A673 (cell line): ENCODE data around the gene HDAC4. TPM values are rescaled to one million over a fixed set of nuclear protein-coding genes. Genes with fewer than 3 reads are reported as not detected.

Source experiments
- BruUV-seq: library from RNA; stranded (reverse); fragments of 400-500 nt; replicated peaks from 2 replicates; lab custom pipeline; 2021; lab: Mats Ljungman, UMichigan
- CTCF ChIA-PET: fragments of 300-600 bp; sonication (Branson Sonifier 250); formaldehyde crosslinking; loops from one replicate; lab custom pipeline; 2022; ENCODE audit warnings: antibody characterized with exemption; lab: Charles Lee
- POLR2A ChIA-PET: fragments of 300-600 bp; sonication (Branson Sonifier 250); formaldehyde crosslinking; loops from one replicate; lab custom pipeline; 2022; ENCODE audit warnings: antibody characterized with exemption; ENCODE audit not compliant: low non-redundant PET; lab: Charles Lee
- DNase-seq: peaks from one replicate; pipeline ENCODE4 v3.0.0-alpha.2; 2015; ENCODE audit warnings: low spot score
- H3K27ac ChIP-seq: fragments of 200-600 bp; sonication (generic); 2 replicates; pipeline ENCODE4 v1.5.1; 2016; ENCODE audit warnings: mixed run types, low read depth, mild to moderate bottlenecking, mixed read lengths, antibody characterized with exemption, low read length; ENCODE audit not compliant: poor library complexity, severe bottlenecking
- H3K27me3 ChIP-seq: fragments of 200-600 bp; sonication (generic); replicated peaks from 2 replicates; pipeline ENCODE4 v1.6.1; 2017; ENCODE audit warnings: mixed run types, low read depth, mild to moderate bottlenecking, mixed read lengths, antibody characterized with exemption, low read length; ENCODE audit not compliant: insufficient read depth, poor library complexity
- H3K36me3 ChIP-seq: fragments of 200-600 bp; sonication (generic); 2 replicates; pipeline ENCODE4 v1.6.1; 2016; ENCODE audit warnings: mixed run types, mild to moderate bottlenecking, mixed read lengths, antibody characterized with exemption, low read length; ENCODE audit not compliant: insufficient read depth, poor library complexity, severe bottlenecking
- H3K4me1 ChIP-seq: fragments of 200-600 bp; sonication (generic); 2 replicates; pipeline ENCODE4 v1.6.1; 2017; ENCODE audit warnings: mixed run types, mild to moderate bottlenecking, mixed read lengths, antibody characterized with exemption, low read length; ENCODE audit not compliant: insufficient read depth, poor library complexity, severe bottlenecking
- H3K4me3 ChIP-seq: fragments of 200-600 bp; sonication (generic); 2 replicates; pipeline ENCODE4 v1.5.1; 2016; ENCODE audit warnings: low read depth, mixed run types, mild to moderate bottlenecking, mixed read lengths, low read length; ENCODE audit not compliant: poor library complexity, severe bottlenecking
- H3K9me3 ChIP-seq: fragments of 200-600 bp; sonication (generic); 2 replicates; pipeline ENCODE4 v1.6.1; 2016; ENCODE audit warnings: mixed run types, low read depth, mild to moderate bottlenecking, mixed read lengths, antibody characterized with exemption, low read length; ENCODE audit not compliant: poor library complexity, severe bottlenecking
- CTCF ChIP-seq: fragments of 300-800, 200-600 bp; sonication (generic); conservative IDR thresholded peaks from 2 replicates; pipeline ENCODE4 v1.5.1; 2017; ENCODE audit warnings: low read depth, mild to moderate bottlenecking, antibody characterized with exemption, low read length, moderate library complexity, mixed read lengths
- EZH2 ChIP-seq: fragments of 200-600 bp; sonication (generic); IDR thresholded peaks from 2 replicates; pipeline ENCODE4 v1.6.1; 2017; ENCODE audit warnings: borderline replicate concordance, low read depth, mild to moderate bottlenecking, mixed read lengths, antibody characterized with exemption, low read length; ENCODE audit not compliant: poor library complexity, severe bottlenecking
- intact Hi-C: fragments of 100-400 bp; cut with micrococcal nuclease; formaldehyde crosslinking; loops from one replicate; pipeline ENCODE4 v1.10.0; 2022; ENCODE audit not compliant: unreplicated experiment
- total RNA-seq: library from RNA; stranded (reverse); gene quantifications from 2 replicates; pipeline ENCODE4 v1.2.3, GENCODE V29; 2021

Gene HDAC4
- total RNA-seq, 1 experiment from 2014 or later = 40.0 TPM

- Histone ChIP-seq H3K4me1 (no peaks in the 10 kb centered on the region), H3K4me3 (no peak overlapping the region), H3K36me3 (peaks cover 4% of the 10 kb centered on the region), H3K27me3 (no peaks in the 10 kb centered on the region), H3K27ac (no peak overlapping the region), H3K9me3 (no peaks in the 10 kb centered on the region)
- POLR2A ChIA-PET = no interaction called here
- intact Hi-C loops = no loop called here
- TF ChIP-seq CTCF (no peak), EZH2 (no peak)
- CTCF ChIA-PET = no interaction called here
- no TSS peak for BruUV-seq
- DNase-seq = no peak
Observed at GRCh38 chr2:239346676-239347075, 54.1 kb downstream of the HDAC4 start.

DNA sequence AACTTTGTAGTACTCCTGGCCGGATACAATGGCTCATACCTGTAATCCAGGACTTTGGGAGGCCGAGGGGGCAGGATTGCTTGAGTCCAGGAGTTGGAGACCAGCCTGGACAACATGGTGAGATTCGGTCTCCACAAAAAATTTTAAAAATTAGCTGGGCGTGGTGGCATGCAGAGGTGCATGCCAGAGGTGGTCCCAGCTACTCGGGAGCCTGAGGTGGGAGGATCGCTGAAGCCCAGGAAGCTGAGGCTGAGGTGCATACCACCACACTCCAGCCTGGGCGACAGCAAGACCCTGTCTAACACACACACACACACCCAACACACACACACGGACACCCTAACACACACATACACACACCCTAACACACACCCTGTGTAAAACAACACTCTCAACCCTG is 55.6 kb downstream of the HDAC4 start:
- H3K4me3 ChIP-seq = no peak overlapping the region
- CTCF ChIA-PET = no interaction called here
- TF ChIP-seq EZH2 = no peak
- no peak for TF ChIP-seq CTCF
- no peaks in the 10 kb centered on the region for H3K27me3 ChIP-seq
- POLR2A ChIA-PET = interaction anchor here (0.6 kb wide), 1 partner anchor 12 kb away, joined by 4 read pairs; no protein-coding TSS in a partner anchor
- no peak for DNase-seq
- H3K4me1 ChIP-seq = no peaks in the 10 kb centered on the region
- BruUV-seq = no TSS peak
- H3K27ac ChIP-seq = no peak overlapping the region
- intact Hi-C loops = no loop called here
- H3K9me3 ChIP-seq = no peaks in the 10 kb centered on the region
- no peaks in the 10 kb centered on the region for H3K36me3 ChIP-seq

DNA sequence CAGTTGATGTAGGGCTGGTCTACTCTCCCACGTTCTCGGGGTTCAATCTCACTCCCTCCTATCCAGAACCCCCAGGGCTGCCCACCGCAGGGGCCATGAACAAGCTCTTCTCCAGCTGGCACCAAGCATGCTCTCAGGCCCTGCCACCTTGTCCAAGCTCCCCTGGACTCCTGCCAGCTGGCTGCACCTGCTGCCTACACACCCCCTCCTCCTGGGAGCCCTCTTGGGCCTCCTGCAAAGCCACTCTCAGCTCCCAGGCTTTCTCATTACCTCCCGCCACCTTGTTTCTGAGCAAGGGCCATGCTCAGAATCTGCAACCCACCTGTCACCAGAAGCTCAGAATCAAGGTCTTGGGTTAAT is 56.0 kb downstream of the HDAC4 start:
- intact Hi-C loops = no loop called here
- no TSS peak for BruUV-seq

More for the DNA sequence above, 56.0 kb downstream of the HDAC4 start:
- CTCF ChIA-PET = no interaction called here
- H3K9me3 ChIP-seq = no peaks in the 10 kb centered on the region
- no peak for TF ChIP-seq CTCF
- no peak for TF ChIP-seq EZH2
- no peak overlapping the region for H3K4me3 ChIP-seq
- DNase-seq = no peak
- no peaks in the 10 kb centered on the region for H3K27me3 ChIP-seq
- POLR2A ChIA-PET = no interaction called here
- no peak overlapping the region for H3K27ac ChIP-seq
- no peaks in the 10 kb centered on the region for H3K4me1 ChIP-seq
- no peaks in the 10 kb centered on the region for H3K36me3 ChIP-seq
